Naive B cell (primary cell): ENCODE results near the gene SPIN1. TPM values are rescaled to one million over a fixed set of nuclear protein-coding genes. Genes with fewer than 3 reads are reported as not detected.
A peak's percentile ranks its signal among the peaks of the same experiment; 100 is the strongest.
"Not testable (repeated sequence)": the region's sequence is repeated elsewhere in the genome, so short reads cannot be mapped to it uniquely, and the experiment has no call there.

ENCODE experiments used
- ATAC-seq, 2 donors: fragments of 150-1000 bp; cut with Tn5 transposase; 2 replicates each; pipeline ENCODE4 v1.10.0; 2021; ENCODE audit warnings: low read depth in 2 of 2, mild to moderate bottlenecking in 2 of 2, moderate library complexity in 2 of 2
- DNase-seq: peaks from one replicate; pipeline ENCODE4 v3.0.0; 2022
- H3K27ac Mint-ChIP-seq, 6 donors: one replicate each; pipeline ENCODE4 v1.8.0; 2020 to 2022; ENCODE audit warnings: mild to moderate bottlenecking in 6 of 6, mixed read lengths in 6 of 6, moderate library complexity in 5 of 6, inconsistent platforms in 2 of 6
- H3K27me3 Mint-ChIP-seq, 3 donors: one replicate each; pipeline ENCODE4 v1.8.0; 2021 to 2022; ENCODE audit warnings: mixed read lengths in 3 of 3, mild to moderate bottlenecking in 1 of 3
- H3K36me3 Mint-ChIP-seq, 2 donors: one replicate each; pipeline ENCODE4 v1.8.0; 2020 to 2022; ENCODE audit warnings: mixed read lengths in 2 of 2, inconsistent platforms in 1 of 2, mild to moderate bottlenecking in 1 of 2
- H3K4me1 Mint-ChIP-seq, 3 donors: one replicate each; pipeline ENCODE4 v1.8.0; 2020 to 2022; ENCODE audit warnings: mixed read lengths in 3 of 3, inconsistent platforms in 1 of 3, mild to moderate bottlenecking in 1 of 3, moderate library complexity in 1 of 3
- H3K4me3 Mint-ChIP-seq, 8 donors: one replicate each; pipeline ENCODE4 v1.8.0; 2020 to 2022; ENCODE audit warnings: mild to moderate bottlenecking in 8 of 8, mixed read lengths in 8 of 8, moderate library complexity in 8 of 8, inconsistent platforms in 2 of 8
- H3K9me3 Mint-ChIP-seq, 7 donors: one replicate each; pipeline ENCODE4 v1.8.0; 2020 to 2022; ENCODE audit warnings: mixed read lengths in 7 of 7, mild to moderate bottlenecking in 5 of 7, inconsistent platforms in 2 of 7, moderate library complexity in 1 of 7
- polyA plus RNA-seq, 6 donors: library from polyadenylated mRNA; unstranded; fragments of 300-500 nt; fragmentation: Illumina TruSeq; gene quantifications; one replicate each; pipeline ENCODE4 v1.2.3, GENCODE V29; 2021; ENCODE audit warnings: low read depth in 6 of 6

Gene SPIN1
- polyA plus RNA-seq, 6 donors from 2014 or later, result 15.4 to 32.6 (median 23.0) TPM

DNA sequence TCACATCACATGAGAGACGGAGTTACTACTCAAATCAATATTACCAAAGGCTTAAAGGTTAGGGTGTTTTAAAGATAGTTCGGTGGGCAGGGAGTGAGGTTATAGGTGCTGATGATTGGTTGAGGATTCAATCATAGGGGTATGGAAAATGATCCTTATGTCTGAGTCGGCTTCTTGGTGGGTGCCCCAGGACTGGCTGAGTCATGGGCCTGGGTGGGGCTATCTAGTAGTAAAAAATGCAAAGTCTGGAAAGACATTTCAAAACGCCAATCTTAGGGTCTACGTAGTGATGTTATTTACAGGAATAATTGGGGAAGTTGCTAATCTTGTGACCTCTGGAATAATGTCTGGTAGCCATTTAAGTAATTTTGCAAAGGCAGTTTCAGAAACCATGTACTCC, 15.2 kb upstream of the SPIN1 start:
- peaks cover 0 to 25% (median 8%) of the 10 kb centered on the region in 7 donors for H3K9me3 Mint-ChIP-seq
- ATAC-seq, result no peak
- H3K27ac Mint-ChIP-seq, result no peak overlapping the region
- no peak for DNase-seq
- H3K27me3 Mint-ChIP-seq, result peaks cover 0 to 15% (median 0%) of the 10 kb centered on the region in 3 donors
- H3K36me3 Mint-ChIP-seq, result peaks cover 0 to 11% of the 10 kb centered on the region in 2 donors
- H3K4me1 Mint-ChIP-seq, result no peaks in the 10 kb centered on the region
- no peak overlapping the region for H3K4me3 Mint-ChIP-seq

DNA sequence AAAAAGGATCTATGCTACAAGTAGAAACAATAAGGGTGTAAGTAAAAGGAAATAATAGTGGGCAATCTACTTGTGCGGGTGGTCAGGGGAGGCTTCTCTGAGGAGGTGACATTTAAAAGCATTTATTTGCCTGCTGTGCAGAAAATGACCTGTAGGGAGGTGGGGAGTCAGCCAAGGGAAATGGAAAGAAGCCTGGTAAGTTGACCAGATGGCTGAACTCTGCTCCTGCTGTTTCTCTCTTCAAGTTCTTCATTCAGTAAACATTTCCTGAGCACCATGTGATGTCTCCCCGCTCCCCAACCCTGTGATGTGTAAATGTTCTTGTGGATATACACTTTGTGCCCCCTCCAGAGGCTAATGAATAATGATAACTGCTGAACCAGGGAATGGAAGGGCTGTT, 9.9 kb upstream of the SPIN1 start:
- H3K36me3 Mint-ChIP-seq, result no peaks in the 10 kb centered on the region
- H3K27me3 Mint-ChIP-seq, result no peaks in the 10 kb centered on the region
- H3K4me1 Mint-ChIP-seq, result no peaks in the 10 kb centered on the region
- no peak for DNase-seq
- H3K27ac Mint-ChIP-seq, result no peak overlapping the region
- ATAC-seq, result no peak
- peaks cover 0 to 12% (median 4%) of the 10 kb centered on the region in 7 donors for H3K9me3 Mint-ChIP-seq
- H3K4me3 Mint-ChIP-seq, result no peak overlapping the region

DNA sequence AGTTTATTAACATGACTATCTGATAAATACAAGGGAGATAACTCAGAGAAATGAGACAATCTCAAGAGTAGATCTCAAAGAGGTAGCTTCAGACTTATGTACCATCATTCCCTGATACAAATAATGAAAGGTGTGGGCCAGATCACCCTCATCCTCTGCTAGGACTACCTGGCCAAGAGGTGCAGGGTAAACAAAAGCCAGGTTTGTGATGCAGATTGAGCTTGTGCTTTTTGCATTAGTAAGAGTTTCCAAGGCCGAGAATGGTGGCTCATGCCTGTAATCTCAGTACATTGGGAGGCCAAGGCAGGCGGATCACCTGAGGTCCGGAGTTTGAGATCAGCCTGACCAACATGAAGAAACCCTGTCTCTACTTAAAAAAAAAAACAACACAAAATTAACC, 8.9 kb upstream of the SPIN1 start:
- Mint-ChIP-seq H3K9me3 (peaks cover 0 to 12% (median 4%) of the 10 kb centered on the region in 7 donors), H3K36me3 (no peaks in the 10 kb centered on the region), H3K4me3 (no peak overlapping the region), H3K27ac (no peak overlapping the region), H3K4me1 (no peaks in the 10 kb centered on the region), H3K27me3 (no peaks in the 10 kb centered on the region)
- ATAC-seq (no peak), DNase-seq (no peak)

DNA sequence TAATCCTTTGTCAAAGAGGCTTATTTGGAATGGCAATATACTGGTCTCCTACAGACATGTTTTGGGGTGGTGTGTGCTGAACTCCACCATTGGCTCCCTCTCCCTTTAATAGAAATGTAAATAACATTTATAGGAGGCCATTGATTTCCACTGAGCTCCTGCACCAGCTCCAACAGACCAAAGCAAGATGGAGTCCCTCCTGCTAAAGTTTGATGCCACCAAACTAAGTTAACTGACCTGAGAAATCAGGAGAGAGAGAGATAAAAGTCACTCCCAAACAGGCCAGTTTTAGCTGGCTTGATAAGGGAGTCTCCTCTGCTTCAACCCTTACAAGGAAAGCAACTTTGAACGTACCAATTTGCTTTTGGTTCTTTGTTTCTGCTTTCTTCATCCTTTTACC, 8.1 kb upstream of the SPIN1 start:
- ATAC-seq (no peak), DNase-seq (no peak)
- Mint-ChIP-seq H3K27me3 (no peaks in the 10 kb centered on the region), H3K9me3 (peaks cover 0 to 12% (median 2%) of the 10 kb centered on the region in 7 donors), H3K4me1 (no peaks in the 10 kb centered on the region), H3K36me3 (no peaks in the 10 kb centered on the region), H3K4me3 (no peak overlapping the region), H3K27ac (no peak overlapping the region)

DNA sequence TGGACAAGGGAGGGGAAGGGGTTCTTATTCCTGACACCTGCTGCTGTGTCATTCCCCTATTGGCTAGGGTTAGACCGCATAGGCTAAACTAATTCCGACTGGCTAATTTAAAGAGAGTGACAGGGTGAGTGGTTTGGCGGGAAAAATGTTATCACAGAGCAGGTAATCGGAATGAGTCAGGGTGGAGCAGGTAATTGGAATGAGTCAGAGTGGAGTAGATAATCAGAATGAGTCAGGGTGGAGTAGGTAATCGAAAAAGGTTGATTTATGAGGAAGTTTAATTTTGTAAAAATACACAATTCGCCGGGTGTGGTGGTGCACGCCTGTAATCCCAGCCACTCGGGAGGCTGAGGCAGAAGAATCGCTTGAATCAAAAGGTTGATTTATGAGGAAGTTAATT, 6.9 kb upstream of the SPIN1 start:
- not testable (repeated sequence) for DNase-seq, H3K27me3 Mint-ChIP-seq, H3K36me3 Mint-ChIP-seq, H3K4me1 Mint-ChIP-seq, H3K27ac Mint-ChIP-seq, H3K4me3 Mint-ChIP-seq, ATAC-seq
- peaks cover 0 to 12% (median 2%) of the 10 kb centered on the region in 7 donors for H3K9me3 Mint-ChIP-seq

DNA sequence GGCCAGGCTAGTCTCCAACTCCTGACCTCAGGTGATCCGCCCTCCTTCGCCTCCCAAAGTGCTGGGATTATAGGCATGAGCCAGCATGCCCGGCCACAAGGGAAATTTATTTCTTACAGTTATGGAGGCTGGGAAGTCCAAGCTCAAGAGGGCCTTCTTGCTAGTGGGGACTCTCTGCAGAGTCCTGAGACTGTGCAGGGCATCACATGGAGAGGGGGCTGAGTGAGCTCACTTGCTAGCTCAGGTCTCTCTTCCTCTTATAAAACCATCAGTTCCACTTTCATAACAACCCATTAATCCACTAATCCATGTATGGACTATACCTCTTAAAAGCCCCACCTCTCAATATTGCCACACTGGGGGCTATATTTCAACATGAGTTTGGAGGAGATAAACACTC, 5.1 kb upstream of the SPIN1 start:
- H3K4me3 Mint-ChIP-seq, result no peak overlapping the region

DNA sequence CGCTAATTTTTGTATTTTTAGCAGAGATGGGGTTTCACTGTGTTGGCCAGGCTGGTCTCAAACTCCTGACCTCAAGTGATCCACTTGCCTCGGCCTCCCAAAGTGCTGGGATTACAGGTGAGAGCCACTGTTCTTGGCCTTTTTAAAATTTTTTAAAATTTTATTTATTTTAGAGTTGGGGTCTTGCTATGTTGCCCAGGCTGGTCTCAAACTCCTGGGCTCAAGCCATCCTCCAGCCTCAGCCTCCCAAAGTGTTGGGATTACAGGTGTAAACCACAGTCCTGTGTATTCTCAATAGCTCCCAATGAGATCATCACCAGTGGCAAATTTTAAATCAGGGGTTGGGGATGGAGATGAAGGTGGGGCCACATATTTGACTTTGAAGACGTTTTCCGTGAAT, 2.1 kb upstream of the SPIN1 start:
- Mint-ChIP-seq H3K4me1 (peaks cover 7 to 16% (median 13%) of the 10 kb centered on the region in 3 donors), H3K27ac (peak overlapping the region in 1 of 6 donors; percentile 70)

More for the DNA sequence above, 5.1 kb upstream of the SPIN1 start:
- Mint-ChIP-seq H3K9me3 (peaks cover 0 to 2% (median 0%) of the 10 kb centered on the region in 7 donors), H3K27ac (peak overlapping the region in 1 of 6 donors; percentile 47), H3K36me3 (no peaks in the 10 kb centered on the region), H3K27me3 (no peaks in the 10 kb centered on the region), H3K4me1 (peaks cover 7 to 10% (median 9%) of the 10 kb centered on the region in 3 donors)
- no peak for DNase-seq
- ATAC-seq, result no peak

DNA sequence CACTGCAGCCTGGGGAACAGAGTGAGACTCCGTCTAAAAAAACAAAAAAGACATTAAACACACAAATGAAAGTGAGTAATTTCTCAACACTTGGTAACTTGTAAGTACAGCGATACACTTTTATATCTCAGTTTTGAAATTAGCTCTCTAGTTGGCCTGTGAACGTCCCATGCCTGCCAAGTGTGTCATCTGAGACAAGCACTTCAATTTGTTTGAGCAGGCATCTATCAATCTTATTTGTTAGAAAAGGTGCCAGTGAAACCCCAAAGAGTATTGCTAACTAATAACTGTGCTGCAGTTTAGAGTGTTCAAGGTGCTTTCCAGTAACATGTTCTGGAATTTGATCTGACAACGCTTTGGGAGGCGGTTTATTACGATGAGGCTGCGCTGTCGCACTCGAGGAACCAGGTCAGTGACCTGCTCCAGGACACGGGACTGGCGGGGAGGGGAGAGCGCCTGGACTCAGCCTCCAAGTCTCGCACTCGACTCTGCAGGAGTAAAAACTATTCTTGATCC, 1.1 kb upstream of the SPIN1 start:
- H3K36me3 Mint-ChIP-seq, result no peaks in the 10 kb centered on the region
- ATAC-seq, result no peak

More for the DNA sequence above, 2.1 kb upstream of the SPIN1 start:
- DNase-seq, H3K9me3 Mint-ChIP-seq, H3K27me3 Mint-ChIP-seq, H3K36me3 Mint-ChIP-seq, ATAC-seq: not testable (repeated sequence)
- H3K4me3 Mint-ChIP-seq, result peak overlapping the region in 3 of 8 donors; percentile 54 to 90 (median 62)

DNA sequence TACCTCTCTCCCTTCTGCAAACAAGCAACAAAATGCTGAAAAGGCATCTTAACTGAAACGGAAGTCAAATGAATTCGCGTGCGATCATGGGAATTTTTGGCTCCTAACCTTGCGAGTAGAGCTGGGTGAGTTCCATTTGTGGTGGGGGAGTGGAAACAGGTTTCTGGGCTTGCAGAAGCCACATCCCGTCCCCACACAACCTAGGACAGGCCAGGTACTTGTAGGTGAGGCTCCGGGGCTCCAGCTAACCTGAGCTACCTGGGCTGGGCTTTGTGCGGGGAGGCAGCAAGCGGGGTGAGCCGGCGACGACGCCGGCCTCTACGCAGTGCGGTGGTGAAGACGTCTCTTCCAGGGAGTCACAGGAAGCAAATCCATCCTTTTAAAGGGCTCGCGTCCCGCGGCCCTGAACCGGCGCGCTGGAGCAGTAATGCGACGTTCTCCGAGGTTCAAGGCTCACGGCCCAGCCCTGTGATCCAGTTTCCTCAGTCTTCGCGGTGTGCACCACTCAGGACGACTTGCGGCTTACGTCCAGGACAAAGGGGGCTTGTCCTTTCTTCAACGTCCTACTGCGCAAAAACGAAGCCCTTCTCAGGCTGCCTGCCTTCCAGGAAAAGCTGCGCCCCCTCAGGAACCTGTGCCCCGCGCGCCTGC, 567 bp upstream of the SPIN1 start:
- Mint-ChIP-seq H3K36me3 (no peaks in the 10 kb centered on the region), H3K9me3 (no peaks in the 10 kb centered on the region), H3K27me3 (no peaks in the 10 kb centered on the region), H3K4me3 (peak overlapping the region; percentile 84 to 94 (median 90)), H3K27ac (peak overlapping the region; percentile 9 to 96 (median 87)), H3K4me1 (peaks cover 21 to 28% (median 25%) of the 10 kb centered on the region in 3 donors)
- DNase-seq (no peak), ATAC-seq (peak; percentile 14 to 20)

More for the DNA sequence above, 1.1 kb upstream of the SPIN1 start:
- Mint-ChIP-seq H3K4me1 (peaks cover 15 to 23% (median 22%) of the 10 kb centered on the region in 3 donors), H3K9me3 (no peaks in the 10 kb centered on the region), H3K4me3 (peak overlapping the region; percentile 84 to 94 (median 90)), H3K27ac (peak overlapping the region in 5 of 6 donors; percentile 65 to 96 (median 92)), H3K27me3 (no peaks in the 10 kb centered on the region)
- peak; percentile 3 for DNase-seq

DNA sequence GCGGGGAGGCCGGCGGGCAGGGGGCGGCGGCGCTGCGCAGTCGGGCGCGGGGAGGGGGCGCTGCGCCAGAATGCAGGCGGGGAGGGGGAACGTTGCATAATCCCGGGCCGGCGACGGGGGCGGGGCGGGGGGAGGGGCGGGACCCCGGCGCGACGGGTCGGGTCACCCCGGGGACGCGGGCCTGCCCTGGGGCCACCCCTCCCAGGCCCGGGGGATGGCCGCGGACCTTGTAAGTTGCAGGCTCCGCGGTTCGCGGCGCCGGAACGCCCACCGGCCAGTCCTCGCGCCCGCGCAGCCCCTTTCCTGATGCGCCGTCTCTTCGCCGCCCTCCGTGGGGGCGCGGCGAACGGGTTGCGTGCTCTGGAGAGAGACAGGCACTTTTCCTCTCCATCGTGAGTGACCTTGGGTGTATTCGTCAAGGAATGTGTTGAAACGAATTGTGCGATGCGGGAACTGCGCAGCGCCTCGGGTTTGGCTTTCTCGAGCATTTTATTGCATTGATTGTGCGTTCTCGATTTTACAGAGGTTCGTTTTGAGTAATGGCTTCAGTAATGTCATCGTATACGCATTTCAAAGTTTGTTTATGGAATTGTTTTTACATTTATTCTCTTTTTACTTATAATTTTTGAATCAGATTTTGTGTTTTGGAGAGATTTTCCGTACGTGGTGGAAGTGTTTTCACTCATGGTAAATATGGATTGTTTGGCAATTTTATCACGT, 802 bp downstream of the SPIN1 start:
- Mint-ChIP-seq H3K27ac (peak overlapping the region; percentile 61 to 97 (median 87)), H3K4me3 (peak overlapping the region; percentile 86 to 96 (median 94)), H3K4me1 (peaks cover 24 to 33% (median 25%) of the 10 kb centered on the region in 3 donors), H3K36me3 (no peaks in the 10 kb centered on the region), H3K9me3 (no peaks in the 10 kb centered on the region), H3K27me3 (no peaks in the 10 kb centered on the region)
- DNase-seq (peak; percentile 46), ATAC-seq (peak; percentile 10 to 14)

DNA sequence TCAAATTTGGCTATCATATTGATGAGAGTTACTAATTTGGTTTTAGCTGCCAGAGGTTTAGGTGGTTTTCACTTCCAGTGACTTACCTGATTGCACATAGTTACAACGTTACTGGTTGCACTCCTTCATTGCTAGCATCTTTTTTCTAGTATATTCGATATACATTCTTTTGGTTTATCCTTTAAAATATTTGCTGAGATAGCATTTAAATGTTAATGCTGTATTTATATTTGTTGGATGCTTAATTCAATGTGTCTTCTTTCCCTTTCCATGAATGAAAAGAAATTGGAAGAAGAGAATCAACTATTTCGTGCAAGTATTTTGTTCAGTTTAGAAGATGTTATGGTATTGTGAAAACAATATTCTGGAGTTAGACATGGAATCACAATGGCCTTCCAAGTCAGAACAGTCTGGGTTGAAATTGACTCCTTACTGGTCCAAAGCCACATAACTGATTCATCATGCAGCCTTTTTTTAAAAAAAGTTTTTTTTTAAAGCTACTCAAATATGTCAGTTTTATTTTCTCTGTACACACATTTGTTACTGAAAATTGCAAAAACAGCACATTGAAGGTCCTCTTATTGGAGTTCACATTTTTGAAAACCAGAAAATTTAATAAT, 2.2 kb downstream of the SPIN1 start:
- Mint-ChIP-seq H3K4me1 (peaks cover 24 to 33% (median 25%) of the 10 kb centered on the region in 3 donors), H3K27ac (no peak overlapping the region), H3K4me3 (peak overlapping the region in 5 of 8 donors; percentile 7 to 94 (median 93)), H3K9me3 (no peaks in the 10 kb centered on the region), H3K27me3 (no peaks in the 10 kb centered on the region), H3K36me3 (no peaks in the 10 kb centered on the region)
- no peak for ATAC-seq
- DNase-seq, result no peak

DNA sequence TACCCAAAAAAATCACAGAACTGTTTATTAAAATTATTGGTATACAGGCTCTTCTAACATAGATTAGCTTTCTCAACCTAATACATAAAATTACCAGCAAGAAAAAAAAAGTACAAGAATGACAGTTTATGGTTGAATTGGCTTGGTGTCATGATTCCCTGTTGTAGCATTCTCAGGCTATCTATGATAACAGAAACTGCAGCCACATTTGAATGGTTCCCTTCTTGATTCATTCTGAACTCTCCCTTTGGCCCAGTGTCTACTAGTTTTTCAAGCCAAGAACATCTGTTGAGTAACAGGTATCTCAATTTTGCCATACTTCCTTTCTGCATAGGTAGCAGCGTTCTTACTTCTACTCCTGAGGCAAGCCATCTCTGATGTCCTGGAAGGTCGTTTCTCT, 3.0 kb downstream of the SPIN1 start:
- no peak overlapping the region for H3K27ac Mint-ChIP-seq
- ATAC-seq, result no peak
- peaks cover 24 to 33% (median 28%) of the 10 kb centered on the region in 3 donors for H3K4me1 Mint-ChIP-seq
- H3K4me3 Mint-ChIP-seq, result peak overlapping the region in 1 of 8 donors; percentile 93
- H3K27me3 Mint-ChIP-seq, result no peaks in the 10 kb centered on the region
- H3K36me3 Mint-ChIP-seq, result no peaks in the 10 kb centered on the region
- H3K9me3 Mint-ChIP-seq, result no peaks in the 10 kb centered on the region
- no peak for DNase-seq

DNA sequence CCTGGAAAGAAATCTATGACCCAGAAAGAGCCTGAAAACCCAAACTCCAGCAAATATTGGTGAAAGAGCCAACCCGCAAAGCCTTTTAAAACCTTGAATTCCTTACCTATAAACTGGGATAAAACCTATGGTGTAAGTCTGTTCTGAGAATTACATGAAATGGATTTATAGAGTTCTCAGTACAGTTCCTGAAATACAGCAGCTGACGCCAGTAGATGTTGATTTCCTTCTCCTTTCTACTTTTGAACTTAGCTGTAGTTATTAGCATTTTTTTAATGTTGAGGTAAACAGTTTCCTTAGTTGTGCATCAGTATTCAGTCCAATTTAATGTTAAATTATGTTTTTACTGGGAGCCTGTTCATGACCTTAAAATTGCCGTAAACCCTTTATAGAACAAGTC, 3.7 kb downstream of the SPIN1 start:
- Mint-ChIP-seq H3K27me3 (no peaks in the 10 kb centered on the region), H3K27ac (peak overlapping the region in 2 of 6 donors; percentile 8 to 15), H3K36me3 (no peaks in the 10 kb centered on the region), H3K4me1 (peaks cover 27 to 33% (median 28%) of the 10 kb centered on the region in 3 donors), H3K4me3 (peak overlapping the region in 1 of 8 donors; percentile 93), H3K9me3 (no peaks in the 10 kb centered on the region)
- ATAC-seq (no peak), DNase-seq (no peak)
